Activated CD4-positive, alpha-beta memory T cell treated with anti-CD3 and anti-CD28 coated beads, Interleukin-2, amount 10 ng/mL, durations not matched to agents 7 days and 5 days (primary cell): ENCODE results near the gene TFPI. TPM values are rescaled to one million over a fixed set of nuclear protein-coding genes. Genes with fewer than 3 reads are reported as not detected.

Experiments
- CTCF ChIA-PET: fragments of 350-600 bp; sonication (Branson Sonifier 250); formaldehyde crosslinking; loops from one replicate; lab custom pipeline; 2021; ENCODE audit warnings: antibody characterized with exemption, inconsistent platforms; lab: Charles Lee
- POLR2A ChIA-PET: fragments of 350-600 bp; sonication (Branson Sonifier 250); formaldehyde crosslinking; loops from one replicate; lab custom pipeline; 2021; ENCODE audit warnings: antibody characterized with exemption; lab: Charles Lee
- DNase-seq: peaks from one replicate; pipeline ENCODE4 v3.0.0-alpha.2; 2020
- H3K27ac Mint-ChIP-seq: one replicate; pipeline ENCODE4 v1.8.0; 2021; ENCODE audit warnings: mild to moderate bottlenecking, mixed read lengths
- H3K27me3 Mint-ChIP-seq: one replicate; pipeline ENCODE4 v1.8.0; 2021; ENCODE audit warnings: mixed read lengths
- H3K36me3 Mint-ChIP-seq: one replicate; pipeline ENCODE4 v1.8.0; 2021; ENCODE audit warnings: low read depth, mixed read lengths
- H3K4me1 Mint-ChIP-seq: one replicate; pipeline ENCODE4 v1.8.0; 2021; ENCODE audit warnings: mixed read lengths
- H3K4me3 Mint-ChIP-seq: one replicate; pipeline ENCODE4 v1.8.0; 2021; ENCODE audit warnings: mild to moderate bottlenecking, mixed read lengths
- H3K9me3 Mint-ChIP-seq: one replicate; pipeline ENCODE4 v1.8.0; 2021; ENCODE audit warnings: mixed read lengths
- total RNA-seq, 2 experiments: library from RNA; stranded (reverse); gene quantifications; one replicate each; pipeline ENCODE4 v1.2.3, GENCODE V29; 2021

The TFPI gene
- total RNA-seq, 2 experiments from 2014 or later, result not detected

DNA sequence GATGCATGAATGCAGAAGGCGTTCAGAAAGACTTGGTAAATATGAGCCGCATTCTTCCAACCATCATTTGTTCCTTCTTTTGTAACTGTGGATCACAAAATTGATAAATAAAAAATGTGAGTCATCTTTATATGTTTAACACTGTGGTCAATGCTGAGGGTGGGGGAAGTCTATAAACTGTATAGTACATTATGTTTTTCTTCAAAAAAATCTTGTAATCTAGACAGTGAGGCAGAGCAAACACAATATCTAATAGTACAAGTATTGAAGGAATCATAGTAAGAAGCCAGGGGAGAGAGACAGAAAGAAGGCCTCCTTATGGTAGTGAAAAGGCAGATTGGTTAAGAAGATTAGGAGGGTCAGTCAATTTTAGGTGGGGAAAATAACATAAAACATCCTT is 75.5 kb downstream of the TFPI start:
- ChIA-PET POLR2A (no interaction called here), CTCF (no interaction called here)
- Mint-ChIP-seq H3K36me3 (no peaks in the 10 kb centered on the region), H3K4me1 (no peaks in the 10 kb centered on the region), H3K4me3 (no peak overlapping the region), H3K9me3 (no peaks in the 10 kb centered on the region), H3K27ac (no peak overlapping the region), H3K27me3 (no peaks in the 10 kb centered on the region)
- DNase-seq, result no peak

GRCh38 chr2:187477051-187477450 is 77.2 kb downstream of the TFPI start:
- no peak for DNase-seq
- CTCF ChIA-PET, result no interaction called here
- Mint-ChIP-seq H3K4me1 (no peaks in the 10 kb centered on the region), H3K36me3 (no peaks in the 10 kb centered on the region), H3K27me3 (no peaks in the 10 kb centered on the region), H3K9me3 (no peaks in the 10 kb centered on the region), H3K4me3 (no peak overlapping the region), H3K27ac (no peak overlapping the region)
- POLR2A ChIA-PET, result no interaction called here

DNA sequence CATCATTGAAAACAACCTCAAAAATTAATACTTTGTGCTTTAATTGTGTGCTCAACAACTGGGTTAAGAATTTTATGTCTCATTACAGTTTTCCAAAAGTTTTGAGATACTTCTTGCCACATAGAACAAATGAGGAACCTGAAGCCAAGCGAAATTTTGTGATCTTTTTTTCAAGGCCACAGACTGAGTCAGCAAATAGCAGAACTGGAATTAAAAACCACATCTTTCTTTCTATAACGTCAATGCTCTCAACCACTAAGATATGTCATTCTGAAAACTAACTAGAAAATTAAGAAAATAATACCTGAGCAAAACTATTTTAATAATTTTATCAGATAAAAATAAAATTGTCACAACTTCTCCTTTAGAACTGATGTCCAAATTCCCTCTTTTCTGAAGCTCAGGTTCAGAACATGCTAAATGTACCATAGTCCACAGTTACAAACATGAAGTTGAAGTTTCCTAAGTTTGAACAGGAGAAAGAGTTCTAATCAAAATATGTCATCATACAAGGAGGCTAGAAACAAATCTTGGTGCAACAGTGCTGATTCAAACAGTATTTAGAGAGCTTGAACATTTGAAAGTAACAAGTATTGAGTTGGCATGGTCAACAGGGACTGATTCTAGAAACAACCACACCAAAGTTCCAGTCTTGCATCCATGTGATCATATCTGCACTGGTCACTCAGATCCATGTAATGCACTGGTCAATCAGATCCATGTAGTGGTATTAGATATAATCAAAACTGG is 78.6 kb downstream of the TFPI start:
- no peaks in the 10 kb centered on the region for H3K4me1 Mint-ChIP-seq
- H3K4me3 Mint-ChIP-seq, result no peak overlapping the region
- CTCF ChIA-PET, result no interaction called here

DNA sequence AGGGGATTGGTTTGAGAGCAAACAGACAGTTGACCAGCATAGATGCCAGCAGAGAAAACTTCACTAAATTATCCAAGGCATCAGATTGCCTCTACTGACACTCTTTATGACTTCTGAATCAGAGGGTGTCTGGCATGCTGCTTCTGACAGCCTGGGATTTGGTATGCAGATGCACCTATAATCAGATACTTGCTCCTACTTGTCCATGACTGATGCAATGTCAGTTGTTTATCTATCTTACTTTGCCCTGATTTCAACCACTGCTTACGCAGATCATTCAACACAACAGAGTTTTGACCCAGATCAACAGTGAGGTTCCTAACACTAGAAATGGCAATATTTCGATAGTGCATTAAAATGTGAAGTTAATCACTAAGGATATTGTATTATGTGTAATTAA is 83.5 kb downstream of the TFPI start:
- H3K27me3 Mint-ChIP-seq, result no peaks in the 10 kb centered on the region
- H3K27ac Mint-ChIP-seq, result no peak overlapping the region
- no peaks in the 10 kb centered on the region for H3K9me3 Mint-ChIP-seq
- no peak for DNase-seq
- ChIA-PET CTCF (no interaction called here), POLR2A (no interaction called here)
- H3K36me3 Mint-ChIP-seq, result no peaks in the 10 kb centered on the region
- no peaks in the 10 kb centered on the region for H3K4me1 Mint-ChIP-seq
- H3K4me3 Mint-ChIP-seq, result no peak overlapping the region

More for the DNA sequence above, 78.6 kb downstream of the TFPI start:
- POLR2A ChIA-PET, result no interaction called here
- DNase-seq, result no peak
- no peak overlapping the region for H3K27ac Mint-ChIP-seq
- H3K36me3 Mint-ChIP-seq, result no peaks in the 10 kb centered on the region
- no peaks in the 10 kb centered on the region for H3K27me3 Mint-ChIP-seq
- H3K9me3 Mint-ChIP-seq, result no peaks in the 10 kb centered on the region

GRCh38 chr2:187469538-187469937 is 84.7 kb downstream of the TFPI start:
- H3K27me3 Mint-ChIP-seq, result no peaks in the 10 kb centered on the region
- no peak for DNase-seq
- no peaks in the 10 kb centered on the region for H3K4me1 Mint-ChIP-seq
- H3K27ac Mint-ChIP-seq, result no peak overlapping the region
- ChIA-PET CTCF (no interaction called here), POLR2A (no interaction called here)
- H3K9me3 Mint-ChIP-seq, result no peaks in the 10 kb centered on the region
- H3K36me3 Mint-ChIP-seq, result no peaks in the 10 kb centered on the region
- H3K4me3 Mint-ChIP-seq, result no peak overlapping the region

- no peaks in the 10 kb centered on the region for H3K4me1 Mint-ChIP-seq
- no peak for DNase-seq
- H3K27me3 Mint-ChIP-seq, result no peaks in the 10 kb centered on the region
- H3K36me3 Mint-ChIP-seq, result no peaks in the 10 kb centered on the region
- H3K27ac Mint-ChIP-seq, result no peak overlapping the region
- ChIA-PET CTCF (no interaction called here), POLR2A (no interaction called here)
- H3K9me3 Mint-ChIP-seq, result no peaks in the 10 kb centered on the region
- no peak overlapping the region for H3K4me3 Mint-ChIP-seq
These were observed 86.0 kb downstream of the TFPI start for GRCh38 chr2:187468262-187468661.

GRCh38 chr2:187466129-187466792 is 88.0 kb downstream of the TFPI start:
- no peak overlapping the region for H3K4me3 Mint-ChIP-seq
- DNase-seq, result no peak
- H3K36me3 Mint-ChIP-seq, result no peaks in the 10 kb centered on the region
- no peak overlapping the region for H3K27ac Mint-ChIP-seq
- no peaks in the 10 kb centered on the region for H3K27me3 Mint-ChIP-seq
- ChIA-PET CTCF (no interaction called here), POLR2A (no interaction called here)
- H3K4me1 Mint-ChIP-seq, result no peaks in the 10 kb centered on the region
- no peaks in the 10 kb centered on the region for H3K9me3 Mint-ChIP-seq

GRCh38 chr2:187462839-187463238 is 91.4 kb downstream of the TFPI start:
- DNase-seq, result no peak
- CTCF ChIA-PET, result no interaction called here
- Mint-ChIP-seq H3K27ac (no peak overlapping the region), H3K27me3 (no peaks in the 10 kb centered on the region), H3K4me3 (no peak overlapping the region), H3K36me3 (no peaks in the 10 kb centered on the region), H3K9me3 (no peaks in the 10 kb centered on the region), H3K4me1 (no peaks in the 10 kb centered on the region)
- POLR2A ChIA-PET, result no interaction called here

DNA sequence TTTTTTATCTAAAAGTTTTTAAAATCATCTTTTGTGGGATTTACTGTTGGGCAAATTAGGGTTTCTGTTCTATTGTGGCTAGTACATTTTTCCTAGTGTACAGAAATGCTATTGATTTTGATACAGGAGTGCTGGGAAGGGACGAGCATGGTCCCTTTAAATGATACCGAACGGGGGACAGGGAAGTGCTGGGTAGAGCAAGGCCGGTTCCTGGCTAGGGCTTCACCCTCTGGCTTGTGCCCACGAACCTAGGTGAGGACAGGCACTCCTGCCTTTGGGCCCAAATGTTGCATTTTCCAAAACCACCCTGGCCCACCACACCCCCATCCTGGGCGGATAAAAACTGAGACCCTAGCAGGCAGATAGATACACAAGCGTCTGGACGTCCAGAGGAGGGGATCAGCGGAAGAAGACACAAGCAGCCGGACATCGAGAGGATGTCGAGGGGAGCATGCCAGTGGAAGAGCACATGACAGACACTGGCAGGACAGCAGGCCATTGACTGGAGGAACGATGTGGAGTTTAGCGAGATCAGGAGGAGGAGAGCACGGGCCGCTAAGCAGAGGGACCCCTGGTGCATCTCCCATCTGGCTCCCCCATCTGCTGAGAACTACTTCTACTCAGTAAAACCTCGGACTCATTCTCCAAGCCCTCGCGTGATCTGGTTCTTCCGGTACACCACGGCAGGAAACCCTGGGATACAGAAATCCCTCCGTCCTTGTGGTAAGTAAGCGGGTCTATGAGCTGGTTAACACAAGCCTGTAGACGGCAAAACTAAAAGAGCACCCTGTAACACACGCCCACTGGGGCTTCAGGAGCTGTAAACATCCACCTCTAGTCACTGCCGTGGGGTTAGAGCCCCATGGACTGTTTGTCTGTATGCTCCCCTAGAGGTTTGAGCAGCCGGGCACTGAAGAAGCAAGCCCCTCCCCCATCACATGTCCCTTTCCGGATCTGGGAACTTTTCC is 92.7 kb downstream of the TFPI start:
- Mint-ChIP-seq H3K36me3 (no peaks in the 10 kb centered on the region), H3K27ac (no peak overlapping the region), H3K4me3 (no peak overlapping the region), H3K4me1 (no peaks in the 10 kb centered on the region), H3K27me3 (no peaks in the 10 kb centered on the region), H3K9me3 (no peaks in the 10 kb centered on the region)
- no peak for DNase-seq
- POLR2A ChIA-PET, result no interaction called here
- CTCF ChIA-PET, result no interaction called here

DNA sequence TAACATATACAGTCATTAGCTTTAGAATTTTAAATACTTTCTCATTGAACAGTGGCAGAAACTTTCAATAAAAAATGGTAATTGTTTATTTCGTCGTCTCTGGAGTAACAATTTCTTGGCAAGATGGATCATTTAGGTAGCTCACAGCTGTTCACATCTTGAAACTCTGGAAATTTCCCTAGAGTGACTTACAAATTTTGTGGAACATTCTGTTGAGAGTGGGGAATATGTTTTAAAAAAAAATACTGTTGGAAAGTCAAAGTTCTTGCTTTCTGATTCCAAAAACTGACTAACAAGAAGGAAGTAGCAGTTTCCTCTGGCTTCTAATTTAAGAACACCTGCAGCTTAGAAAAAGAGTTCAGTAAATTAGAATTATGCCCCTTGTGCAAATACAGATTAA is 95.0 kb downstream of the TFPI start:
- H3K4me1 Mint-ChIP-seq, result no peaks in the 10 kb centered on the region
- DNase-seq, result no peak
- H3K27ac Mint-ChIP-seq, result no peak overlapping the region
- no peaks in the 10 kb centered on the region for H3K9me3 Mint-ChIP-seq
- H3K4me3 Mint-ChIP-seq, result no peak overlapping the region
- CTCF ChIA-PET, result no interaction called here
- no peaks in the 10 kb centered on the region for H3K27me3 Mint-ChIP-seq
- POLR2A ChIA-PET, result no interaction called here
- no peaks in the 10 kb centered on the region for H3K36me3 Mint-ChIP-seq

- Mint-ChIP-seq H3K27ac (no peak overlapping the region), H3K4me1 (peaks cover 3% of the 10 kb centered on the region), H3K27me3 (no peaks in the 10 kb centered on the region), H3K9me3 (no peaks in the 10 kb centered on the region), H3K36me3 (no peaks in the 10 kb centered on the region), H3K4me3 (no peak overlapping the region)
- CTCF ChIA-PET, result no interaction called here
- no peak for DNase-seq
- POLR2A ChIA-PET, result no interaction called here
These were observed 101.1 kb downstream of the TFPI start for GRCh38 chr2:187453078-187453641.

GRCh38 chr2:187451510-187451909 is 102.7 kb downstream of the TFPI start:
- H3K4me1 Mint-ChIP-seq, result peaks cover 3% of the 10 kb centered on the region
- DNase-seq, result no peak
- H3K9me3 Mint-ChIP-seq, result no peaks in the 10 kb centered on the region
- no peaks in the 10 kb centered on the region for H3K27me3 Mint-ChIP-seq
- ChIA-PET CTCF (no interaction called here), POLR2A (no interaction called here)
- H3K4me3 Mint-ChIP-seq, result no peak overlapping the region
- H3K36me3 Mint-ChIP-seq, result no peaks in the 10 kb centered on the region
- H3K27ac Mint-ChIP-seq, result no peak overlapping the region

GRCh38 chr2:187447336-187447735 is 106.9 kb downstream of the TFPI start:
- DNase-seq, result no peak
- Mint-ChIP-seq H3K4me1 (peaks cover 3% of the 10 kb centered on the region), H3K27ac (no peak overlapping the region), H3K9me3 (no peaks in the 10 kb centered on the region), H3K36me3 (no peaks in the 10 kb centered on the region), H3K4me3 (no peak overlapping the region), H3K27me3 (no peaks in the 10 kb centered on the region)
- ChIA-PET CTCF (interaction anchor here (1.3 kb wide), 1 partner anchor 18 kb away, joined by 4 read pairs; no protein-coding TSS in a partner anchor), POLR2A (no interaction called here)
